Measurements from ENCODE around the gene LCN2.

The LCN2 gene

DNA sequence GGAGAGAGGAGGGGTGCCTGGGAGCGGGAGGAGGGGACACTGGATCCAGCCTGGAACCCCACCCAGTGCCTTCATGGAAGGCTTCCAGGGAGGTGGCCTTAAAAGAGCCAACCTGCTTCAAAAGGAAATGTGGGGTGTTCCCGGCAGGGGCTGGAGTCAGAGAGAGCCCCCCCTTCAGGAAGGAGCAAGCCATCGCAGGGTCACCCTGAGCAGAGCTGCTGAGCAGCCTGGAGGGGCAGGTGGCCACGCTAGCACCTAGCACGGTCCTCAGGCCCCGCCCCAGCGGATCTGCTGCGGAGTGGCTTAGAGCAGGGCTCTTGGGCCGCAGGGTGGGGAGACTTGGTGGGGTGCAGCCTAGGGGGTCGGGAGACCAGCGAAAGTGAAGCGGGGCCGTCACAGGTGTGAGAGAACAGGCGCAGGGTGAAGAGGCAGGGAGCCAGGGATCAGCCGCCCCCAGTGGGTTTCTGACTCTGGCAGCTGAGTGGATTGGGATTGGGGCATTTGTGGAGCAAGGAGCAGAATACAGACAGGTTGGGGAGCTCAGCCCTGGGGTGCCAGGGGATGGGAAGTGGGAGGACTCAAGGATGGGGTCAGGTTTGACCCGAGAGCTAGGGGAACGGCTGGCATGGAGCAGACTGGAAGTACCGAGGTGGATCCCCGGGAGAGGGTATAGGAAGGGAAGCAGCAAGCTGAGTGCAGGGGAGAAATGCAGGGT lies 1.5 kb downstream of the LCN2 start:
- no peak for DNase-seq (ENCODE audit: low read depth)

DNA sequence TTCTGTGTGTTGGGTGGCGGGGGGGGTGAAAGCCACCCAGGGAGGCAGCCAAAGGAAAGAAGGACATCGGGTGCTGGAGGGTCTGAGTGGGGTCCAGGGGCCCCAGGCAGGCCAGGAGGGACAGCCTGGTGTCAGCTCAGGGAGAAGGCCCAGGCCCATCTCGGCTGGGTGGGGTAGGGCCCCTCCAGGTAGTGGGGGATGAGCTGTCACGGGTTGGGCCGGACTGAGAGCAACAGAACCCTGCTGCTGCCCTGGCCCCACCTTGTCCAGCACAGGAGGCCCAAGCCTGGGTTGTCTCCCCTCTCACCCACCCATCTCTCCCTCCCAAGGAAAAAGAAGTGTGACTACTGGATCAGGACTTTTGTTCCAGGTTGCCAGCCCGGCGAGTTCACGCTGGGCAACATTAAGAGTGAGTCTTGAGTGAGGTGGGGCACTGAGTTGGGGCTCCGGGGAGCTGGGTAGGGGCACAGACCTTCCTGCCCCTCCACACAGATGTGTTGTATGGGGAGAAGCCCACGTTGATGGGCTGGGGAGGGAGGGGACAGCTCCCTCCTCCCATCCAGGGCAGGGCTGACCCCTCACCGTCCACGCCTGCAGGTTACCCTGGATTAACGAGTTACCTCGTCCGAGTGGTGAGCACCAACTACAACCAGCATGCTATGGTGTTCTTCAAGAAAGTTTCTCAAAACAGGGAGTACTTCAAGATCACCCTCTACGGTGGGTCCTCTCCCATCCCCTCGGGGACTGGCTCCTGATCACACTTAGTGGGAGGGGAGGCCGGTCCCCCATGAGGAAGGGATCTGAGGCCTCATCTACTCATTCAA lies 2.3 kb downstream of the LCN2 start:
- no peak for DNase-seq (ENCODE audit: low read depth)

DNA sequence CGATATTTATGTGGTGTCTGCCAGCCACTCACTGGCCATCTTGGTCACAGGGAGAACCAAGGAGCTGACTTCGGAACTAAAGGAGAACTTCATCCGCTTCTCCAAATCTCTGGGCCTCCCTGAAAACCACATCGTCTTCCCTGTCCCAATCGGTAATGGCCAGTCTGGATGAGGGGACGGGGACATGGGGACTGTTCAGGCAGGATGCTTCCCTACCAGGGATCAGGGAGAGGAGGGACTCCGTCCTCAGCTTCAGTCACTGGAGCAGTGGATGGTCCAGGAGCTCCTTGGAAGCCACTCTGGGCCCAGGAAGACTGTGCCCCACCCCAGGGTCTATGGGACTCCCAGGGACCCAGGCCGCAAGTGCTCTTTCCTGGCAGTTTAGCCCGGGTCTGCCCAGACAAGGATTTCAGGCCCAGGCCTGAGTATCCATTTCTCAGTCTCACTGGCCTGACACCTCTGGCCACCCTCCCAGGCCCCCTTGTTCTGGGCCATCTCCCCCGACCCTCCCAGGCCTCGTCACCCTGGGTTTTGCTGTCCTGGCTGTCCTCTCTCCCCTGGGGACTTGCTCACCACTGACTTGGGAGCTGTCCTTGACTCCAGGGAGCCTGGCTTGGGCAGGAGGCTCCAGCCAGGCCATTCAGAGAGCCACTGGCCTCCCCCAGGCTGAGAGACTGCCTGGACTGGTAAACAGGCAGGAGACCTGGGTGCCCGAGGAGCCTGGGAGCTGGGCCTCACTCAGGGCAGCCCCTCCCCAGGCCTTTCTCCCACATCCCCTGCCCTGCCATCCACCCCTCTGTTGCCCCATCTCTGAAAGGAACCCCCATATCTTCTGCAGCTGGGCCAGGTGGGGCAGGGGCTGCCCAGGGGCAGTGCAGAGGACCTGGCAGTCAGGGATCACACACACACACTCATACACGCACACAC lies 3.1 kb downstream of the LCN2 start:
- DNase-seq (ENCODE audit: low read depth), result no peak

- DNase-seq (ENCODE audit: low read depth), result no peak
Observed at GRCh38 chr9:128153060-128153946, 4.0 kb downstream of the LCN2 start.

DNA sequence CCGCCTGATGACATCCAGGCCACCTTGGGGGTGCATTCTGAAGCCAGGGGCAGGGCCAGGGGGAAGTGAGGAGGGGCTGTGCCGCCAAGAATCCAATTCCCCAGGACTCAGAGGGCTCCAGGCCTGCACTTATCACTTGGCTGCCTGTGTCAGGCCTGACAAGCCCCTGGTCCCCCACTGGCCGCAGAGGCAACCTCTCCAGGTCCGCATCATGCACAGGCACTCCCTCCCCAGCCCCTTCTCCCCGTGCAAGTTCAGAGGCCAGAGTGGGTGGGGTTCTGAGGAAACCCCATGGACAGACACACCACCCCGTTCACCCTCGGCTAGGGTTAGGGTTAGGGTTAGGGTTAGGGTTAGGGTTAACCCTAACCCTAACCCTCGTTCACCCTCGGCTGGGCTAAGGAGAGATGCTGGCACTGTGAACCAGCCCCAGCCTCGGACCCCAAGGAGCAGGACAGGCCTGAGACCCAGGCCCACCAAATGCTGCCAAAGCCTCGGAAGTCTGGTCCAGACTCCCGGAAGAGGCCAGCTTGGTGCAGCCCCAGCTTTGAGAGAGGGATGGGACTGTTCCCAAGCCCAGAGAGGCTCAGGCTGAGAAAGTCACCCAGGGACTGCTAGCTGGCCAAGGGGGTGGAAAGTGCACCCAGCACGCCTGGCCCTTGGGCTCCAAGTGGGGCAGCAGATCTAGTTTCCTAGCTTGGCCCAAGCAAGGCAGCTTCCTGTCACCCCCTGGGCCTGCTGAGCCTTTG lies 4.9 kb downstream of the LCN2 start:
- no peak for DNase-seq (ENCODE audit: low read depth)

GRCh38 chr9:128155736-128156500 lies 6.7 kb downstream of the LCN2 start:
- DNase-seq (ENCODE audit: low read depth), result no peak

DNA sequence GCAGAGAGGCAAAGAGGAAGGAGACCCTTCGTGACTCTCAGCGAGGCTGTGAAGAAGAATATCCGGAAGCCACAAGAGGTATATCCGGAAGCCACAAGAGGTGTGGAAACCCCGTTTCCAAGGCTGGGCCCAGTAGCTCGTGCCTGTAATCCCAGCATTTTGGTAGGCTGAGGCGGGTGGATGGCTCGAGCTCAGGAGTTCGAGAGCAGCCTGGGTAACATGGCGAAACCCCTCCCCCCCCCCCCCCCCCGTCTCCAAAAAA lies 10.2 kb downstream of the LCN2 start:
- DNase-seq (ENCODE audit: low read depth), result no peak

DNA sequence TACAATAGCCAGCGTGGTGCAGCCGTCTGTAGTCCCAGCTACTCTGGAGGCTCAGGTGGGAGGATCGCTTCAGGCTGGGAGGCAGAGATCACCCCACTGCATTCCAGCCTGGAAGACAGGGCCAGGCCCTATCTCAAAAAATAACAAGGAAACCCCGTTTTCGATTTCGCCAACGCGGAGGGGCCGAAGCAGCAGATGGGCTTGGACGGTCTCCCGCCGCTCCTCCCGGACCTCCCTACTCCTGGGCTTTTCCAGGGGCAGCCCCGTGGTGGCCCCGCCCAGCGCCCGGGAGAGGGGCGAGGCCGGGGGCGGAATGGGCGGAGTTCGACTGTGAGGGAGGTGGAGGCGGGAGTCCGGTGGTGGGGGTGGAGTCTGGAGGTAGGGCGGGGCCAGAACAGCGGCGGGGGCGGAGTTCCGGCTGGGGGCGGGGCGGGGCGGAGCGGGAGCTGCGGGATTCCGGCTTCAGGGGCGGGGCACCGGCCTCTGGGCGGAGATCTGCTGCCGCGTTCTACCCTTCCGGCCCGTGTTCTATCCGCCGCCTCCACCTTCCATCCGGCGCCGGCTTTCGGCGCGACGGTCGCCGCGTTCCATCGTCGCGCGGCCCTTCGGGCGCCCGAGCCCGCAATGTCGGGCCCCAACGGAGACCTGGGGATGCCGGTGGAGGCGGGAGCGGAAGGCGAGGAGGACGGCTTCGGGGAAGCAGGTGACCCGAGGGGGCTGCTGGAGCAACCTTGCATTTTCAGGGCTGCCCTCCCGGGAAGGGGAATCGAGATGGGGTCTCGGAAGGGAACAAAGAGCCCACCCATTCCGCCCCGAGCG lies 10.7 kb downstream of the LCN2 start, which contains the start of gene BBLN:
Gene BBLN, plus strand, starts transcription at position 482 of the 819 bp plus-strand sequence. Its CDS starts 143 bp downstream, at position 625.
- peak; percentile 78 for DNase-seq (ENCODE audit: low read depth)

DNA sequence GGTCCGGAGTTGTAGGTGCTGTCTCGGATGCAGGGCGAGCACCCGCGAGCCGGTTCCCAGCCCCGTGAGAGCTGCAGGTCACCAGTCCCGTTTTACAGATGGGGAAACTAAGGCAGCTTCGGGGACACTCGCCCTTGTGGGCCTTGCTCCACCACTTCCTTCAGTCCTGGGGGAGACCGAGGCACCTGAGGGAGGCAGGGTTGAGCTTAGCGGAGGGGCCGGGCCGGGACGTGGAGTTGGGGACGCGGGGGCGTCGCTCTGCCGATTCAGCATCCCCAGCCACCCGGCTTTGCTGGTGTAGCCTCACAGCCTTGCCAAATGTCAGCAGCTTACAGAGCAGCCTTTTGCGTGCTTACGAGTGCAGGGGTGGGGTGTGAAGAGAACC lies 11.3 kb downstream of the LCN2 start:
- DNase-seq (ENCODE audit: low read depth), result no peak

DNA sequence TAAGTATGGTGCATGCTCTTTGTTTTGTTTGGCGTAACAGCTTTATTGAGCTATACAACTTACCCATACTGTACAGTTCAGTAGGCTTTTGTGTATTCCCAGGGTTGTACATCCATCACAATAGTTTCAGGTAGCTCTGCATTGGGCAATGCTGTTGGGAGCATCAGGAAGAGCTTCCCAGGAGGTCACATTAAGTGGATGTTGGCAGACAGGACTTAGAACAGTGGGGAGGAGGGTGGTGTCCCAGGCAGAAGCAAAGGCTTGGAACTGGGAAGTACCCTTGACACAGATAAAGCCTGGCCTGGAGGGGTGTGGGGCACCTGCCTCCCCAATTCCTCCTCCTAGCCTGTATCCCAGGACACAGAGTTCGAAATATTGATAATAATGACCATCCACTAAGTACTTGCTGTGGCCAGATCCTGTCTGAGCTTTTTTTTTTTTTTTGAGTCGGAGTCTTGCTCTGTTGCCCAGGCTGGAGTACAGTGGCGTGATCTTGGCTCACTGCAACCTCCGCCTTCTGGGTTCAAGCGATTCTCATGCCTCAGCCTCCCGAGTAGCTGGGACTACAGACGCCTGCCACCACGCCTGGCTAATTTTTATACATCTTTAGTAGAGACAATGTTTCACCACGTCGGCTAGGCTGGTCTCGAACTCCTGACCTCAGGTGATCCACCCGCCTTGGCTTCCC lies 12.1 kb downstream of the LCN2 start:
- DNase-seq (ENCODE audit: low read depth), result no peak

- DNase-seq (ENCODE audit: low read depth), result no peak
Observed at GRCh38 chr9:128162215-128163026, 13.2 kb downstream of the LCN2 start.

DNA sequence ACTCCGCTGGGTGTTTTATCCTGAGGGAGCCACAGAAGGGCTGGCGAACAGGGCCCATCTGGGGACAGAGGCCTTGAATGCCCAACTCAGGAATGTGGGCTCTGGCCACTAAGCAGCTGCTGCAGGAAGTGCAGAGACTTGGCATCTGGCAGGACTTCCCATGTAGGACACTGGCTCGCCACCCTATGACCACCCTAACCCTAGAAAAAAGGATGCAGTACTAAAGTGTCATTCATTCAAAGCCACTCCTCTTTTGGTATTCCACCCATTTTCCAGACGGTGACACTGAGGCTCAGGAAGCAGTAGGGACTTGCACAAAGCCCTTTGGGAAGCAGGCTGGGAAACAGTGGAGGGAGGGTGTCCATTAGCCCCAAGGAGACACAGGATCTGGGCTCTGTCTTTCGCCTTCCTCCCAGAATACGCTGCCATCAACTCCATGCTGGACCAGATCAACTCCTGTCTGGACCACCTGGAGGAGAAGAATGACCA lies 13.8 kb downstream of the LCN2 start:
- DNase-seq (ENCODE audit: low read depth), result no peak

DNA sequence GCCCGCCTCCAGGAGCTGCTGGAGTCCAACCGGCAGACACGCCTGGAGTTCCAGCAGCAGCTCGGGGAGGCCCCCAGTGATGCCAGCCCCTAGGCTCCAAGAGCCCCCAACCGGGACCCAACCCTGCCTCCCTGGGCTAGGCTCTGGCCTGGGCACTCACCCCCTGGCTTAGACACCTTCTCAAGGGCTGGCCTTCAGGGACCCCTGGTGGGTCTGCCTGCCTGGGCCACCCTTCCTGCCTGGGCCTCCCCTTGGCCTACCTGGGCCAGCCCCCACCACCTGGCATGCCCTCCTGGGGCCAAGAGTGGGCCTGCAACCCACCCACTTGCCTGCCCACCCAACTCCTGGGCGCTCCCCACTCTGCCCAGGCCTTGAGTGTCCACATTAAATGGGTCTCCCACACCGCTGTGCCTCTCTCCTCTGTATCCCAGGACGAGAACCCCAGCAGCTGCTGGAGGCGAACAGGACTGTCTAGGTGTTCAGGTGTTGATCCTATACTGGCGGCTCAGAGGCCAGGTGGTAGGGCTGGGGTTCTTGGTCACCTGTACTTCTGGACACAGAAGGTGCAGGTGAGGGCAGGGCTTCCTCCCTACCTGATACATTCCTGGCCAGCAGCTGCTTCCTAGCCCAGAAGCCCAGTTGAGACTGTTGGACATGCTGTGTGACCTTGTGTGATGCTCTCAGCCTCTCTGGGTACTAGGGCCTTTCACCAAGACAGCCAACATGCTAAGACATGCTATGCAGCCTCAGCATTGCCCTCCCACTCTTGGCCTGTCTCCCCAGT lies 14.5 kb downstream of the LCN2 start:
- no peak for DNase-seq (ENCODE audit: low read depth)

DNA sequence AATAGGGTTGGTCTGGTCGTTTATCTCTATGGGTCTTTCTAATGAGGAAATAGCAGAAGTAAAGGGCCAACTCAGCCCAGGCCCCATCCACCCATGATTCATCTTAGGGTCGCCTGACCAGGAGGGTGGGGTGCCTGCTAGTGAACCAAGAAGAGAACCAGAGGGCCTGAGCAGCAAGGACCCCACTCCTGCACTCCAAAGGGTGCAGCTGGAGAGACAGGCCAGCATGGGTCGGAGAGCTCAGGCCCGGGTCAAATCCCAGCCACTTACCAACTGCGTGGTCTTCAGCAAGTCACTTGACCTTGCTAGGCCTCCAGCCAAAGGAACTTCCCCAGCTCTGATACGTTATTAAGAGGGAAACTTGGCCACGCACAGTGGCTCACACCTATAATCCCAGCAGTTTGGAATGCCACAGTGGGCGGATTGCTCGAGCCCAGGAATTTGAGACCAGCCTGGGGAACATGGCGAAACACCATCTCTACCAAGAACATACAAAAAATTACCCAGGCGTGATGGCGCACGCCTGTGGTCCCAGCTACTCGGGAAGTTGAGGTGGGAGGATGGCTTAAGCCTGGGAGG lies 15.1 kb downstream of the LCN2 start:
- DNase-seq (ENCODE audit: low read depth), result no peak

GRCh38 chr9:128166169-128166568 lies 16.9 kb downstream of the LCN2 start:
- DNase-seq (ENCODE audit: low read depth), result no peak

DNA sequence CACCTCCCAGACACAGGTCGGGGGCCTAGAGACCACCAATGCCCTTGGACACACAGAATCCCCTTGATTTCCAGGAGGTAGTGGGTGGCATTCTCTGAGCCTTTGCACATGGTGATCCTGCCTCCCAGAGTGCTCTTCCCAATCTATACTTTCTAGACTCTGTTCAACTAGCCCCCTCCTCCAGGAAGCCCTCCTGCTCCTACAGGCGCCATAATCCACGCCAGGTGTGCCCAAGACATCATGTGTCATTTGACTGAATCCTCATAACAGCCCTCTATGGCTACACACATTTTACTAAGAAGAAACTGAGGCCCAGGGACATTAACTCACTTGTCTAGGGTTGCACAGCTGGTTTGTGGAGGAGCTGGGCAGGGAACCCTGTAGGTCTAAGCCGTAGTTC lies 18.0 kb downstream of the LCN2 start:
- DNase-seq (ENCODE audit: low read depth), result no peak

Data from GM04504 (cell line).